ENCODE results near the gene MNX1.

DNA sequence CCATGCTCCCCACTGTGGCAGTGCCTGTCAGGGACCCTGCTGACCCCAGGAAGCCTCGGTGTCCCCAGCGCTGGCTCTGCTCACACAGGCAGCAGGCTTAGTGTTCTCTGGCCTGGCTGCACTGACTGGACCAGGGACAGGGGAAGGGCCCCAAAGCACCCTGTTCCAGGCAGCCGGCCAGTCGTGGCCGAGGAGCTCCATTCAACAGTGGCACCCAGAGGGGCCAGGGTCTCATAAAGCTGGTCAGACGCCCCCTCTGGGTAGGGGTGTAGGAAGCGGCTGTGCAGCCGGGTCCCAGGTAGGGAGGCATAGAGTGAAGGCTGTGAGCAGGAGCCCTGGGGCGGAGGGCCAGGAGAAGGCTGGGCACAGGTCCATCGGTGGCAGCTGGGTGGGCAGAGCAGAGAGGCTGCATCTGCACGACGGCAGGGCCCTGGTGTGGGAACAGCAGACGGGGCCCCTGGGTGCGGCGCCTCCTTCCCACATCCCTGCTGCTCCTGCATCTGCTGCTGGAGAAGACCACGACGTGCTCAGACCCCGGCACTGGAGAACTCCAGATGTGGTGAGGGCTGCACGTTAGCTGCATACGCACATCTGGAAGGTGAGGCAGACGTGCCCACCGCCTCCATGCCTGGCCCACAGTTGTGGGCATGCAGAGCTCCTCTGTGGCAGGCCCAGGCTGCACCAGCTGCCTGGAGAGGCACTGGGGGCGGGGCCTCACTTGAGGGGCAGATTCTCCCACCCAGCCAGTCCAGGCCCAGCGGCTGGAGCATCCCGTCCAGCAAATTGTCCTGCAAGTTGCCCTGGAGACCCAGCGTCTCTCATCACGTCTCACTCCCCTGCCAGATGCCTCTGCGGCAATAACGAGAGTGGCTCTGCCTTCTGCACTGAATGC is 25.1 kb downstream of the MNX1 start:
- TF ChIP-seq CTCF (IDR thresholded peaks at IDR 0.05; ENCODE audit: borderline replicate concordance, extremely low read depth, low read length, poor library complexity, severe bottlenecking) (no peak), EZH2 (IDR thresholded peaks at IDR 0.05; ENCODE audit: borderline replicate concordance, low read depth, low read length, severe bottlenecking) (no peak)

Data from DND-41 (cell line).